NT2/D1 (cell line): ENCODE data around the gene ROMO1.
"Not testable (repeated sequence)": the region's sequence is repeated elsewhere in the genome, so short reads cannot be mapped to it uniquely, and the experiment has no call there.

Experiments
- DNase-seq: peaks from one replicate; pipeline ENCODE4 v3.0.0-alpha.2; 2011; ENCODE audit warnings: low read depth, low spot score
- H3K27me3 ChIP-seq: 2 replicates; pipeline ENCODE4 v1.6.0; 2011; ENCODE audit warnings: mild to moderate bottlenecking; ENCODE audit not compliant: insufficient read length, insufficient read depth
- H3K36me3 ChIP-seq: 2 replicates; pipeline ENCODE4 v1.6.1; 2011; ENCODE audit warnings: mild to moderate bottlenecking, low read length, mixed read lengths; ENCODE audit not compliant: insufficient read depth, insufficient read length
- H3K4me1 ChIP-seq: 2 replicates; pipeline ENCODE4 v1.5.1; 2011; ENCODE audit not compliant: insufficient read depth, insufficient read length
- H3K4me3 ChIP-seq: 2 replicates; pipeline ENCODE4 v1.5.1; 2011; ENCODE audit warnings: low read depth; ENCODE audit not compliant: insufficient read length
- H3K9ac ChIP-seq: 2 replicates; pipeline ENCODE4 v1.6.0; 2011; ENCODE audit warnings: low read depth; ENCODE audit not compliant: insufficient read length
- H3K9me3 ChIP-seq: 2 replicates; pipeline ENCODE4 v1.5.1; 2011; ENCODE audit warnings: mild to moderate bottlenecking, low read length; ENCODE audit not compliant: insufficient read depth
- SUZ12 ChIP-seq: IDR thresholded peaks from 2 replicates; pipeline ENCODE4 v1.6.1; 2011; ENCODE audit not compliant: insufficient read length, insufficient read depth; ENCODE audit errors: extremely low read depth
- YY1 ChIP-seq: IDR thresholded peaks from 2 replicates; pipeline ENCODE4 v1.6.1; 2011; ENCODE audit not compliant: insufficient read length, insufficient read depth
- ZNF274 ChIP-seq: IDR thresholded peaks from 2 replicates; pipeline ENCODE4 v1.6.1; 2011; ENCODE audit warnings: mild to moderate bottlenecking, low read depth, low read length

Gene ROMO1

DNA sequence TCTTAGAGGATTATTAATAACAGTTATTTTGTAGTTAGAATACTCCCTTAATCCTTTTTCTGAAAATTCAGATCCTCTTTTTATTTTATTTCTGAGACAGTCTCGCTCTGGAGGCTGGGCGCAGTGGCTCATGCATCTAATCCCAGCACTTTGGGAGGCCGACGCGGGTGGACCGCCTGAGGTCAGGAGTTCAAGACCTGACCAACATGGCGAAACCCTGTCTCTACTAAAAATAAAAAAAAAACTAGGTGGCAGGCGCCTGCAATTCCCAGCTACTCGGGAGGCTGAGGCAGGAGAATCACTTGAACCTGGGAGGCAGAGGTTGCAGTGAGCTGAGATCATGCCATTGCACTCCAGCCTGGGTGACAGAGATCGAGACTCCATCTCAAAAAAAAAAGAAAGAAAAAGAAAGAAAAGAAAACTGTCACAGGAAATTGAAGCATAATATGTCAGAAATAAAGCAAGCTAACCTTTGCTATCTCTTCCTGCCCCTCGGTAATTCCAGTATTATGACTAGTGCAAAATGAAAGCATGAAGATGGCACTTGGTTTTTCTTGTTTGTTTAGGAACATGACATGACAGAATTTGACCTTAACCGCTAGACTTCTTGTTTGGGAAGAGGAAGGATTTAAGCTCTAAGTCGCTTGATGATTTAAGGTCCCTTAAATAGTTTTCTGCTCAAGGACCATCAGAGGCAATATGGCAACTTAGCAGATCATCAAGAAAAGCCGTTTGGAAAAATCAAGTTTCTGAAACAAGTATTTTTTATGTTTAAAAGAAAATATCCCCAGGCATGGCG lies 44.7 kb downstream of the ROMO1 start:
- H3K9me3 ChIP-seq: no peaks in the 10 kb centered on the region
- H3K27me3 ChIP-seq: no peaks in the 10 kb centered on the region
- TF ChIP-seq SUZ12 (no peak), ZNF274 (no peak), YY1 (no peak)
- H3K4me3 ChIP-seq: no peak overlapping the region
- no peak for DNase-seq
- no peaks in the 10 kb centered on the region for H3K4me1 ChIP-seq
- peaks cover 25% of the 10 kb centered on the region for H3K36me3 ChIP-seq
- peak overlapping the region; percentile 92 for H3K9ac ChIP-seq

DNA sequence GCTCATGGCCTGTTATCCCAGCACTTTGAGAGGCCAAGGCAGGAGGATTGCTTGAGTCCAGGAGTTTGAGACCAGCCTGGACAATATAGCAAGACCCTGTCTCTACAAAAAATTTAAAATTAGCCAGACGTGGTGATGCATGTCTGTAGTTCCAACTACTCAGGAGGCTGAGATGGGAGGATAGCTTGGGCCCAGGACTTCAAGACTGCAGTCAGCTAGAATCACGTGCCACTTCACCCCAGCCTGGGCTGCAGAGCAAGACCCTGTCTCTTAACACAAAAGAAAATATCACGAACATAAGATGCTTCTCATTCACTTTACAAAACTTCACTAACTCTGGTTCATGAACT lies 45.3 kb downstream of the ROMO1 start:
- not testable (repeated sequence) for H3K4me1 ChIP-seq, H3K9ac ChIP-seq, H3K27me3 ChIP-seq, DNase-seq, H3K9me3 ChIP-seq, H3K4me3 ChIP-seq
- H3K36me3 ChIP-seq: peaks cover 20% of the 10 kb centered on the region
